ENCODE data around the gene RANBP17.

DNA sequence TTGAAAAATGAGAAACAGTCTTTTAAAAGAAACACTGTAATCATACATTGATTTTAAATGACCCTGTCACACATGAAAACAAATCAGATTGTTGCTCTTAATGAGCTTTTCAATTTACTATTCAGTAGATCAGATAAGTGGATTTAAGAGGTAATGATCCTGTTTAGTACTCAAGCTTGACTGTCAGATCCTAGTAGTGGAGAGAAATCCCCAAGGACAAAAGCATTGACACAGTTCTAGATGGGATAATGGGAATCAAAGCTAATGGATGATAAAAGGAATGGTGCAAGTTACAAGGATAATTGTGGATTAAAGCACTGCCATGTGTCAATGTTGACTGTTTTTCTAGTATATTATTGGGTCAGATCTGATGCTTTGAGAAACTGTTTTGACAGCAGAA lies 304.9 kb downstream of the RANBP17 start:
- no peak for TF ChIP-seq EZH2 (IDR thresholded peaks at IDR 0.05; ENCODE audit: low read depth)
- TF ChIP-seq, protein P1, sequence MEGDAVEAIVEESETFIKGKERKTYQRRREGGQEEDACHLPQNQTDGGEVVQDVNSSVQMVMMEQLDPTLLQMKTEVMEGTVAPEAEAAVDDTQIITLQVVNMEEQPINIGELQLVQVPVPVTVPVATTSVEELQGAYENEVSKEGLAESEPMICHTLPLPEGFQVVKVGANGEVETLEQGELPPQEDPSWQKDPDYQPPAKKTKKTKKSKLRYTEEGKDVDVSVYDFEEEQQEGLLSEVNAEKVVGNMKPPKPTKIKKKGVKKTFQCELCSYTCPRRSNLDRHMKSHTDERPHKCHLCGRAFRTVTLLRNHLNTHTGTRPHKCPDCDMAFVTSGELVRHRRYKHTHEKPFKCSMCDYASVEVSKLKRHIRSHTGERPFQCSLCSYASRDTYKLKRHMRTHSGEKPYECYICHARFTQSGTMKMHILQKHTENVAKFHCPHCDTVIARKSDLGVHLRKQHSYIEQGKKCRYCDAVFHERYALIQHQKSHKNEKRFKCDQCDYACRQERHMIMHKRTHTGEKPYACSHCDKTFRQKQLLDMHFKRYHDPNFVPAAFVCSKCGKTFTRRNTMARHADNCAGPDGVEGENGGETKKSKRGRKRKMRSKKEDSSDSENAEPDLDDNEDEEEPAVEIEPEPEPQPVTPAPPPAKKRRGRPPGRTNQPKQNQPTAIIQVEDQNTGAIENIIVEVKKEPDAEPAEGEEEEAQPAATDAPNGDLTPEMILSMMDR (conservative IDR thresholded peaks at IDR 0.05): no peak

All from PC-9 (cell line).